ENCODE data around the gene ARNT2. TPM values are rescaled to one million over a fixed set of nuclear protein-coding genes. Genes with fewer than 3 reads are reported as not detected.

Gene ARNT2
- total and polyA plus RNA-seq, 5 donors from 2014 or later = not detected

DNA sequence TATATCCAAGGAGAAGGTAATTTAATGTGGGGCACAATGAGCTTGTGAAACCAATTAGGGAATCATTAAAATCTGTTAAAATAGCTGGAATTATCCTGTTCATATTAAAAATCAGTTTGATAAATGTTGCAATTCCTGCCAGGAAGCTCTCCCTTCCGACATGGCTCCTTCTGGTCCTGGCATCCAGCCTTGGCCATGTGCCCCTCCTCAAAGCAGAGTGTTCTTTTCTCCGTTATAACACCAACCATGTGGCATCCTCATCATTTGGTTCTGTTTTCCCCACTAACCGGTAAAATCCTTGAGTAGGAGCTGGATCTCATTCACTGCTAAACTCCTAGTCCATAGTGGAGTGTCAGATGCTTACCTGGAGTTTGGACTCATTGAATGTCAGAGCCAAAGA lies 127.2 kb downstream of the ARNT2 start:
- peaks cover 0 to 5% (median 2%) of the 10 kb centered on the region in 7 donors for H3K9me3 Mint-ChIP-seq
- H3K36me3 Mint-ChIP-seq = no peaks in the 10 kb centered on the region
- Histone ChIP-seq H3K27ac (ENCODE audit: insufficient read depth, low read length, poor library complexity, severe bottlenecking) (no peak overlapping the region), H3K27me3 (ENCODE audit: control insufficient read depth, insufficient read depth, low read length) (no peaks in the 10 kb centered on the region), H3K4me3 (ENCODE audit: low read depth, low read length) (no peak overlapping the region), H3K4me1 (ENCODE audit: control insufficient read depth, insufficient read depth, low read length, poor library complexity, severe bottlenecking) (no peaks in the 10 kb centered on the region), H3K36me3 (ENCODE audit: control insufficient read depth, insufficient read depth, low read length) (no peaks in the 10 kb centered on the region), H3K9me3 (ENCODE audit: control insufficient read depth in 2 of 2, low read length in 2 of 2) (no peaks in the 10 kb centered on the region)
- no peak overlapping the region for H3K4me3 Mint-ChIP-seq
- H3K27me3 Mint-ChIP-seq = peaks cover 16% of the 10 kb centered on the region
- no peak overlapping the region for H3K27ac Mint-ChIP-seq
- DNase-seq (no peak), ATAC-seq (ENCODE audit: low read depth in 2 of 2) (no peak)
- no peaks in the 10 kb centered on the region for H3K4me1 Mint-ChIP-seq

DNA sequence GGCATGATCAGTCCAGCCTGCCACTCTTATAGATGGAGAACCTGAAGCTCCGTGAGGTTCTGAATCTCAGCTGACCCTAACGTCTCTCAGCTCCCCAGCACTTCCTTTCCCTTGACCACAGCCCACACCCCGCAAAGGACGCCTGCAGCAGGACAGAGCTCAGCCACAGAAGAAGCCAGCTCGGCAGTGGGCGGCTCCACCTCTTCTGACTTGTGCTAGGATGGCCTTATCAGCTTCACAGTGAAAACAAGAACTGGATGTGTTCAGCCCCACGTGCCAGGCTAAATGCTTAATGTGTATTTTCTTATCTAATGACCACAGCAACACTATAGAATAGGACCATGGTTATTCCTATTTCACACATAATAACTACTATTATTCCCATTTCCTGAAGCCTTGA lies 127.6 kb downstream of the ARNT2 start:
- Mint-ChIP-seq H3K4me3 (no peak overlapping the region), H3K27me3 (peaks cover 16% of the 10 kb centered on the region), H3K36me3 (no peaks in the 10 kb centered on the region), H3K4me1 (no peaks in the 10 kb centered on the region), H3K9me3 (peaks cover 0 to 5% (median 2%) of the 10 kb centered on the region in 7 donors), H3K27ac (no peak overlapping the region)
- Histone ChIP-seq H3K27me3 (ENCODE audit: control insufficient read depth, insufficient read depth, low read length) (no peaks in the 10 kb centered on the region), H3K9me3 (ENCODE audit: control insufficient read depth in 2 of 2, low read length in 2 of 2) (no peaks in the 10 kb centered on the region), H3K27ac (ENCODE audit: insufficient read depth, low read length, poor library complexity, severe bottlenecking) (no peak overlapping the region), H3K4me3 (ENCODE audit: low read depth, low read length) (no peak overlapping the region), H3K36me3 (ENCODE audit: control insufficient read depth, insufficient read depth, low read length) (no peaks in the 10 kb centered on the region), H3K4me1 (ENCODE audit: control insufficient read depth, insufficient read depth, low read length, poor library complexity, severe bottlenecking) (no peaks in the 10 kb centered on the region)
- no peak for ATAC-seq (ENCODE audit: low read depth in 2 of 2)
- DNase-seq = no peak

DNA sequence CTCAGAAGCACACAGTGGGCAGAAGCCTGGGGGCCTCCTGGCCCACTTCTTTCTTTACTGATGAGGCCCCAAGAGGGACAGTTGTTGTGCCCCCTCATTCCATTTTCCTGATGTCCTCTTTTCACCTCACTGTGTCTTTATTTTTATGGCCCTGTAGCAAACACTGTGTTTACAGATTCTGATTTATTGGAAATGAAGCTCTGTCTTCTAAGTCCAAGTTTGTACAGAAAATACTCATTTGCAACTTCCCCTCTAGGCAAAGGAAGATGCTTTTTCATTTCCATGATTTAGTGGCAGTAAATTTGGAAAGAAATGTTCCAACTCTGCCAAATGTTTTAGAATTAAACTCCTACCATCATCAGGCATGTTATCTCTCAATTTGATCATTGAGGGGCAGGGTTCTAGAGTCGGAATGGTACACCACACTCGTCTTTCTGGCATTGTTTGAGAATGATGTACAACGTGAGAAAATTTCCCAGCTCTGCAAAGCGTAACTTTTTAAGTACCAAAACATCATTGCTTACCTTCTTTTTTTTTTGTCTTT lies 129.7 kb downstream of the ARNT2 start:
- Mint-ChIP-seq H3K4me1 (no peaks in the 10 kb centered on the region), H3K27me3 (peaks cover 16% of the 10 kb centered on the region), H3K4me3 (no peak overlapping the region), H3K9me3 (peaks cover 0 to 5% (median 2%) of the 10 kb centered on the region in 7 donors), H3K36me3 (no peaks in the 10 kb centered on the region), H3K27ac (no peak overlapping the region)
- ATAC-seq (ENCODE audit: low read depth in 2 of 2) = no peak
- no peak overlapping the region for H3K27ac ChIP-seq (ENCODE audit: insufficient read depth, low read length, poor library complexity, severe bottlenecking)
- no peak for DNase-seq
- no peaks in the 10 kb centered on the region for H3K27me3 ChIP-seq (ENCODE audit: control insufficient read depth, insufficient read depth, low read length)
- H3K36me3 ChIP-seq (ENCODE audit: control insufficient read depth, insufficient read depth, low read length) = no peaks in the 10 kb centered on the region
- no peaks in the 10 kb centered on the region for H3K4me1 ChIP-seq (ENCODE audit: control insufficient read depth, insufficient read depth, low read length, poor library complexity, severe bottlenecking)
- H3K4me3 ChIP-seq (ENCODE audit: low read depth, low read length) = no peak overlapping the region
- H3K9me3 ChIP-seq (ENCODE audit: control insufficient read depth in 2 of 2, low read length in 2 of 2) = no peaks in the 10 kb centered on the region

DNA sequence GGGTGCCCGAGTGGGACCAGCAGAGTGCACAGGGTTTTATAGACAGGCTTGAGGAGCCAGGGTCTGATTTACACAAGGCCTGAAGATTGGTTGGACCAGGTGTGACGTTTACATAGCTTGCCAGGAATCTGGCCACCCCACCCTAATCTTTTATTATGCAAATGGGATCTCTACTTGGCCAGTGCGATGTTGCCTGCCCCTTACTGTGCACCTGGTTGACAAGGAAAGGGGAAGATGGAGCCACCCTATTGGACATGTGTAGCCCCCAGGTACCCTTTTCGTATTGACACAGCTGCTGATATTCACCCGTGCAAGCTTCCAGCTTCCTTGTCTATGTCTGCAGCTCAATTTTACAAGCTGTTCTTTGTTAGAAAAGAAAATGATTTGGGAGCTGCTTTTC lies 132.0 kb downstream of the ARNT2 start:
- ATAC-seq (ENCODE audit: low read depth in 2 of 2) (no peak), DNase-seq (no peak)
- Mint-ChIP-seq H3K27ac (no peak overlapping the region), H3K4me3 (no peak overlapping the region), H3K9me3 (peaks cover 0 to 5% (median 2%) of the 10 kb centered on the region in 7 donors), H3K4me1 (no peaks in the 10 kb centered on the region), H3K27me3 (peaks cover 11% of the 10 kb centered on the region), H3K36me3 (no peaks in the 10 kb centered on the region)
- no peaks in the 10 kb centered on the region for H3K27me3 ChIP-seq (ENCODE audit: control insufficient read depth, insufficient read depth, low read length)
- no peaks in the 10 kb centered on the region for H3K9me3 ChIP-seq (ENCODE audit: control insufficient read depth in 2 of 2, low read length in 2 of 2)
- no peaks in the 10 kb centered on the region for H3K36me3 ChIP-seq (ENCODE audit: control insufficient read depth, insufficient read depth, low read length)
- no peaks in the 10 kb centered on the region for H3K4me1 ChIP-seq (ENCODE audit: control insufficient read depth, insufficient read depth, low read length, poor library complexity, severe bottlenecking)
- no peak overlapping the region for H3K4me3 ChIP-seq (ENCODE audit: low read depth, low read length)
- H3K27ac ChIP-seq (ENCODE audit: insufficient read depth, low read length, poor library complexity, severe bottlenecking) = no peak overlapping the region

DNA sequence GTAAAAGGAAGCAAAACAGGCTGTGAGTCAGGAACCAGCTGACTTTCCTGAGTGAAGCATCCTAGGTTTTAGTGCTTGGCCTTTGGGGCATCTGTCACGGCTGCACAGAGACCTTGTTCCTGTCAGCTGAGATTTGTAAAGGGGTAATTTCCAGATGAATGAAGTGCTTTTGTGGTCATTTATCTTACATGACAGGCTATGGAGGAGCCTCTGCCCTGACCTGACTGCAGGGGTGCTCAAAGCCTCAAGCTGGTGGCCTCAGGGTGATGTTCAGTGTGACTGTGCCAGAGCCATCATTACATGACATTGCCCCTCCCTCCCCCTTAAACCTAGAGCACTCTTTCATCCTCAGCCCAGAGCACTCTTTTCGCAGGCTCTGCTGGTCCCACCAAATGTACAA lies 132.5 kb downstream of the ARNT2 start:
- DNase-seq (no peak), ATAC-seq (ENCODE audit: low read depth in 2 of 2) (no peak)
- no peak overlapping the region for H3K4me3 ChIP-seq (ENCODE audit: low read depth, low read length)
- H3K36me3 ChIP-seq (ENCODE audit: control insufficient read depth, insufficient read depth, low read length) = no peaks in the 10 kb centered on the region
- no peaks in the 10 kb centered on the region for H3K9me3 ChIP-seq (ENCODE audit: control insufficient read depth in 2 of 2, low read length in 2 of 2)
- no peaks in the 10 kb centered on the region for H3K4me1 Mint-ChIP-seq
- H3K9me3 Mint-ChIP-seq = peaks cover 0 to 5% (median 2%) of the 10 kb centered on the region in 7 donors
- no peaks in the 10 kb centered on the region for H3K4me1 ChIP-seq (ENCODE audit: control insufficient read depth, insufficient read depth, low read length, poor library complexity, severe bottlenecking)
- H3K4me3 Mint-ChIP-seq = no peak overlapping the region
- H3K27ac ChIP-seq (ENCODE audit: insufficient read depth, low read length, poor library complexity, severe bottlenecking) = no peak overlapping the region
- no peak overlapping the region for H3K27ac Mint-ChIP-seq
- no peaks in the 10 kb centered on the region for H3K36me3 Mint-ChIP-seq
- peaks cover 11% of the 10 kb centered on the region for H3K27me3 Mint-ChIP-seq
- no peaks in the 10 kb centered on the region for H3K27me3 ChIP-seq (ENCODE audit: control insufficient read depth, insufficient read depth, low read length)

DNA sequence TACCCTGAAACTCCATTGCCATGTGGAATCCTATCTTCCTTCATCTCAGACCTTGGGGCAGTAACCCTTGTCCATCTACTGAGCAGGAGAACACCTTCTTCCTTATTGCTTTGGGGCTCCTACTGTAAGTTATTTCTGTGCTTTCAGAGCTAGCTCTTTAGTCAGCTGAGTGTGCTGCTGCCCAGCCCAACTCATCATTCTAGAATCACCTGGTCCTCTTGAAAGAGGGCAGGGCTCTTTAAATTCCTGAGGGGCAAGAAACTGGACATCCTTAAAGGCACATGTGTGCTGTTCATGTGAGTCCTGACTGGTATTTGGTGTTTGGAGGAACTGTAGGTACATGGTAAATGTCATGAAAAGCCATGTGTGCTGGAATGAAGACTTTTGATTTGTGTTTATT lies 140.9 kb downstream of the ARNT2 start:
- H3K27ac Mint-ChIP-seq = no peak overlapping the region
- no peaks in the 10 kb centered on the region for H3K4me1 Mint-ChIP-seq
- no peaks in the 10 kb centered on the region for H3K36me3 Mint-ChIP-seq
- H3K4me3 Mint-ChIP-seq = no peak overlapping the region
- Histone ChIP-seq H3K27me3 (ENCODE audit: control insufficient read depth, insufficient read depth, low read length) (no peaks in the 10 kb centered on the region), H3K27ac (ENCODE audit: insufficient read depth, low read length, poor library complexity, severe bottlenecking) (no peak overlapping the region), H3K4me1 (ENCODE audit: control insufficient read depth, insufficient read depth, low read length, poor library complexity, severe bottlenecking) (no peaks in the 10 kb centered on the region), H3K9me3 (ENCODE audit: control insufficient read depth in 2 of 2, low read length in 2 of 2) (no peaks in the 10 kb centered on the region), H3K4me3 (ENCODE audit: low read depth, low read length) (no peak overlapping the region), H3K36me3 (ENCODE audit: control insufficient read depth, insufficient read depth, low read length) (no peaks in the 10 kb centered on the region)
- peaks cover 5% of the 10 kb centered on the region for H3K27me3 Mint-ChIP-seq
- H3K9me3 Mint-ChIP-seq = peaks cover 0 to 5% (median 0%) of the 10 kb centered on the region in 7 donors
- DNase-seq (no peak), ATAC-seq (ENCODE audit: low read depth in 2 of 2) (no peak)

DNA sequence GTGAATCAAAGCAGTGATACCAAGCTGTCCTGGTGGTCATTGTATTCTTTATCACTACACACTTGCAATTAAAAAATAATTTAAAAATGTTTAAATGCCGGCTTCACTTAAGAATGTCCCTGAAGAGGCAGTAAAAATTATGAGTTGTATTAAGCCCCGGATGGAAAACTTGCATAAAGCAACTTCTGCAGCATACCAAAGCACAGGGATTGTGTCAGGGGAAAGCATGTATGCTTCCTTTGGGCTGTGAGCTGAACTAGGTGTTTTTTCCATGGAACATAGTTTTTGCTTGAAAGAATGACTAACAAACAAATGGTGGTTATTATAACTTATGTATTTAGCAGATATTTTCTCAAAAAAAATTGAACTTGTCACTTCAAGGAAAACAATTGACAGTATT lies 143.1 kb downstream of the ARNT2 start:
- no peaks in the 10 kb centered on the region for H3K36me3 Mint-ChIP-seq
- peaks cover 0 to 5% (median 0%) of the 10 kb centered on the region in 7 donors for H3K9me3 Mint-ChIP-seq
- Histone ChIP-seq H3K36me3 (ENCODE audit: control insufficient read depth, insufficient read depth, low read length) (no peaks in the 10 kb centered on the region), H3K27ac (ENCODE audit: insufficient read depth, low read length, poor library complexity, severe bottlenecking) (no peak overlapping the region), H3K4me3 (ENCODE audit: low read depth, low read length) (no peak overlapping the region), H3K9me3 (ENCODE audit: control insufficient read depth in 2 of 2, low read length in 2 of 2) (no peaks in the 10 kb centered on the region), H3K27me3 (ENCODE audit: control insufficient read depth, insufficient read depth, low read length) (no peaks in the 10 kb centered on the region), H3K4me1 (ENCODE audit: control insufficient read depth, insufficient read depth, low read length, poor library complexity, severe bottlenecking) (no peaks in the 10 kb centered on the region)
- DNase-seq (no peak), ATAC-seq (ENCODE audit: low read depth in 2 of 2) (no peak)
- H3K27ac Mint-ChIP-seq = no peak overlapping the region
- H3K4me3 Mint-ChIP-seq = no peak overlapping the region
- peaks cover 5% of the 10 kb centered on the region for H3K27me3 Mint-ChIP-seq
- H3K4me1 Mint-ChIP-seq = peaks cover 0 to 1% (median 0%) of the 10 kb centered on the region in 4 donors

DNA sequence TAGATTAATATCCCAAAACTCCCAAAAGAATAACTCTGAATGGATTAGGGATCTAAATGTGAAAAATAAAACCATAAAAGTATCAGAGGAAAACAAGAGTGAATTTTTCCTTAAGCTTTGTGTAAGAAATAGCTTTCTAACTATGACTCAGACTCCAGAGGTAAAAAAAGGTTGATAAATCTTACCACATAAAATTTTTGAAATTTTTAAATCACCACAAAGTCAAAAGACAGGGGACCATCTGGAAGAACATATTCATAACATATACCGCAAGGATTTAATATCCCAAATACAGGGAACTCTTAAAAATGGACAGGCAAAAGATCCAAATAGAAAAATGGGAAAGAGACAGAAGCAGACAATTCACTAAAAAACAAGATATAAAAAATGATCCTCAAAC lies 145.0 kb downstream of the ARNT2 start:
- Histone ChIP-seq H3K4me1 (ENCODE audit: control insufficient read depth, insufficient read depth, low read length, poor library complexity, severe bottlenecking) (no peaks in the 10 kb centered on the region), H3K27me3 (ENCODE audit: control insufficient read depth, insufficient read depth, low read length) (peaks cover 2% of the 10 kb centered on the region), H3K4me3 (ENCODE audit: low read depth, low read length) (no peak overlapping the region), H3K27ac (ENCODE audit: insufficient read depth, low read length, poor library complexity, severe bottlenecking) (no peak overlapping the region), H3K36me3 (ENCODE audit: control insufficient read depth, insufficient read depth, low read length) (no peaks in the 10 kb centered on the region), H3K9me3 (ENCODE audit: control insufficient read depth in 2 of 2, low read length in 2 of 2) (no peaks in the 10 kb centered on the region)
- DNase-seq (no peak), ATAC-seq (ENCODE audit: low read depth in 2 of 2) (no peak)
- no peak overlapping the region for H3K27ac Mint-ChIP-seq
- H3K27me3 Mint-ChIP-seq = peaks cover 5% of the 10 kb centered on the region
- H3K4me3 Mint-ChIP-seq = no peak overlapping the region
- peaks cover 0 to 3% (median 0%) of the 10 kb centered on the region in 7 donors for H3K9me3 Mint-ChIP-seq
- peaks cover 0 to 1% (median 0%) of the 10 kb centered on the region in 4 donors for H3K4me1 Mint-ChIP-seq
- no peaks in the 10 kb centered on the region for H3K36me3 Mint-ChIP-seq
